Tongue (tissue), 2 donors: ENCODE data around the gene TBC1D4. TPM values are rescaled to one million over a fixed set of nuclear protein-coding genes. Genes with fewer than 3 reads are reported as not detected.
"Not testable (repeated sequence)": the region's sequence is repeated elsewhere in the genome, so short reads cannot be mapped to it uniquely, and the experiment has no call there.

ENCODE experiments used
- DNase-seq: peaks from one replicate; pipeline ENCODE4 v3.0.0-alpha.2; 2015
- total RNA-seq: library from RNA; depleted of rRNA; stranded (reverse); fragments of >200 nt; gene quantifications from one replicate; pipeline ENCODE4 v1.2.3, GENCODE V29; 2014

The TBC1D4 gene
- total RNA-seq, 1 donor from 2014 or later: 37.4 TPM

DNA sequence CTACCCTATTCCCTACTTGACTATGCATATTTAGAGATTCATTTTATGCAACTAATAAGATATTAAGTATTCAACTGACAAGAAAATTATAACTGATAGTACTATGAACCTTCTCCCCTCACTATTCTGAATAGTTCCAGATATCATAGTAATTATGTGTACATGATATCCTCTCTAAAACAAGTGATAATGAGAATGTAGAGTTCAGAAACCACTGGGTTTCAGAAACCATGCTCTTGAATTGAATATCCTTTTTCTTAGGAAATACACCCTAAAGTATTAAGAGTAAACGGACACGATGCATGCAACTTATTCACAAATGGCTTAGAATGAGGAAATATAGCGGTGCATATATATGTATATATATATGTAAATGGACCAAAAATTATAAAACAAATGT, 160.9 kb downstream of the TBC1D4 start:
- no peak for DNase-seq

DNA sequence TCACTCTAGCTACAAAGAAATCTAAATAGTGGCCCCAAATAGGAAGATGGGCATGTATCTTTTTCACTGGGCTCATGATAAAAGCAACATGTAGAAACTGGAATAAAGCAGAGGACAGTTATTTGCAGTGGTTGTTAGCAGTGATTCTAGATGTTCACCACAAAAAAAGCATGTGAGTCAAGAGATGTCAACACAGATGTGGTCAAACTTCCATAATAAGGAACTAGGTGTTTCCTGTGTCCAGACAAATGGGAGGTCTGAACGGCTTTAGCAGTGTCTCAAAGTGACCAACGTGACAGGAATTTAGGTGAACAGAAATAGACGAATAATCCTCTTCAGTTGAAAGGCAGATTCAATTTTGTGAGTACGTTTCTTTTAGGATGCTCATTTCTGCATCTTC, 162.7 kb downstream of the TBC1D4 start:
- no peak for DNase-seq

DNA sequence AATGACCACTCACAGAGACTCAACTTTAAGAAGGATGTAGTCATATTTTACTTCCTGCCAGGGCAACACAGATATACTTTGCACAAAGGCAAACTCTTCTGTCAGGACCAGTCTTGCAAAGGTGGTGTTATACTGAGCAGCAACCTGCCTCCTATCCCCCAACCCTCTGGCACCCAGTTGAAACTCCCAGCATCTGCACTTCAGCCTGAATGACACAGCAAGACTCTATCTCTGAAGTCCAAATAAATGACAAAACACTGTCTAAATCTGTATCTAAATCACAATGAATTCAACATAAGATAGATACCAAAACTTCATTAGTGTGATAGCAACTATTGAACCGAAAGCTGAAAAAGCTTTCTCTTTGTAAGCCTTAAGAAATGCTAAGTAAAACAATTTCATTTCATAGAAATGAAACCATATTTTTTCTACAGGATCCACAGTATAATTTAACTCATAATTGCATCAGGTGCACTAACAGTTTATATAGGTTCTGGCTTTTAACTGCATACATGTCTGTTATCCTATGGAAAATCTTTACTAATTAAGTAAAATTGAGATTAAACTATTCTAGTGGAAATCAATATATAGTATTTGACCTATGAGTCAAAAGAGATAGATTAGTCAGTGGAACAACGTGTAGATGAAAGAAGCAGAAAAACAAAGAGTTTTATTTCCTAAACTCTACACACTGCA, 163.7 kb downstream of the TBC1D4 start:
- DNase-seq: no peak

DNA sequence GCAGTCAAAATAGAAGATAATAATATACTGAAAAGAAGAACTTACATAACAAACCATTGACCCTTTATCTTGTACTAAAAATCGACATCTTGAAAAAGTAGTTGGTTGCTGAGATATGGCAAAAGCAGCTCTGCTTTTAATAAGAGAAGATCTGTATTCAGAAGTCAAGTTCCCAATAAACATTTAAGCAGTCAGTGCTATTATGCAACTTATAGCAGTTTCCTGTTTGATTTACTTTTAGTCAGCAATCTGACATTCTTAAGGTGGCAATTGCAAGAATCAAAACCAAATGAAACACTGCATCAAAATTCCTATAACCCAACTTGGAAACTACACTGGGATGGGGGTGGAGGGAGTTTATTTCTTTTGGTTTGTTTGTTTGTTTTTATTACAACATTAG, 165.5 kb downstream of the TBC1D4 start:
- DNase-seq: no peak

DNA sequence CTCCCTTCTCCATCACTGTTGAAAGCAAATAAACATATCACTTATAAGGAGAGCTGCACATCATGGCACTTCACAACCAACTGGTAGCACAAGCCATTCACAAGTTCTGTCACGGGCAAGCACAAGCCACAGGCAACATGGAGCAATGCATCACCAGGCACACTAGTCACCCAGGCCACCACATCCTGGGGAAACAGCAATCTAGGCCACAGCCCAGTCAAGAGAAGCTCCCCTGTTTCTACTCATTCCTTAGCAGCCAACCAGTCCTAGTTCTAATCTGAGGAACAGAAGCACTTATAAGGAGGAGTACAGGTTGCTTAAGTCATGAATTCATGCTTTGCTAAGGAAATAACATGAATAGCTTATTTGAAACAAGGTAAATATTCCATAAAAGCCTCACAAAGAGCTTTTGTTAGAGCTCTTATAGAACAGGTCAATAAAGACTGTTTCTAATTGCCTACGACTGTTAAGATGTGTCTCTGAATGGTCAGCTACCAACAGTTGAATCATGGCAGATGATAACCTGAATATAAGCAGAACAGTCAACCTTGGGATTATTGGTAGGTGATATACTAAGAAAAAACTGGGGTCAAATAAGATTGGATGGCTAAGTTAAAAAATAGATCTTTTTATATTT, 169.0 kb downstream of the TBC1D4 start:
- DNase-seq: no peak

DNA sequence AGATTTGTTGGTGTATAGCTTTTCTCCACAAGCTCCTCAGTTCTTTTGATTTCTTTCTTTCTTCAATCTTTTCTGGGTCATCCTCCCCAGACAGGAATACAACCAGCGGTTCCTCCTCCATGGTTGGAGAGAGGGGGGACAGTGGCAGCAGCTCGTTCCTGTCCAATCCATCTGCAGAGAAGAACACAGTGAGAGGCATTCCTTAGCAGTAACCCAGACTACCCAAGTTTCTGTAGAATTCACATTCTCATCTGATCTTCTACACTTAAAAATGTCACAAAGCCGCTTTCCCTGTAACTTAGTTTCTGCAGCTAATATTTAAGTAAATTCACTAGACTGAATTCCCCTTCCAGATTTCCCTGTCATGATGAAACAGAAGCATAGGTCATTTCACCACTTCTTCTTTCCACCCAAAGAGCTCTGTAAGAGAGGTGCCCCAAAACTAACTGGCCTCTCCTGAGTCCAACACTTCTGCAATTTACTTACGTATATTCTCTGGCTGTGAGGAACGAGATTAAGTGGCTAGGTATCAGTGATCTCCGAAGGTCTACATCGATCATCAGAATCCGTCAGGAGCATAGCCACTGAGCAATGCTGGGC, 171.9 kb downstream of the TBC1D4 start:
- no peak for DNase-seq

DNA sequence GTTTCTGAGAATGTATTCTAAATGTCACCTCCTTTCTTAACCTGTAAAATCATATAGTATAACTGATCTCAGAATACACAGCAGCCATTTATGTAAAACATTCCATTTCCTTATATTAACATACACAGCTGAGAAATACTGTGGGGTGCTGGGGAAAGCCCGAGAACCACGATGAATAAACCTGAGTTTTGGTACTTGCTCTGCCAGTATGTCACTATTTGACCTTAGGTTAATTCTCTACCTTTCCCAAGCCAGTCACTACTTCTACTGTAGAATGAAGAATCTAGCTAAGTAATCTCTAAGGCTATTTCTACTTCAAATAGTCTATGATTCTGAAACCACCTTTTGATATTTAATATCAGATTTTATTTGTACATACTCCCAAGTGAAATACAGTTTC, 173.7 kb downstream of the TBC1D4 start:
- no peak for DNase-seq

DNA sequence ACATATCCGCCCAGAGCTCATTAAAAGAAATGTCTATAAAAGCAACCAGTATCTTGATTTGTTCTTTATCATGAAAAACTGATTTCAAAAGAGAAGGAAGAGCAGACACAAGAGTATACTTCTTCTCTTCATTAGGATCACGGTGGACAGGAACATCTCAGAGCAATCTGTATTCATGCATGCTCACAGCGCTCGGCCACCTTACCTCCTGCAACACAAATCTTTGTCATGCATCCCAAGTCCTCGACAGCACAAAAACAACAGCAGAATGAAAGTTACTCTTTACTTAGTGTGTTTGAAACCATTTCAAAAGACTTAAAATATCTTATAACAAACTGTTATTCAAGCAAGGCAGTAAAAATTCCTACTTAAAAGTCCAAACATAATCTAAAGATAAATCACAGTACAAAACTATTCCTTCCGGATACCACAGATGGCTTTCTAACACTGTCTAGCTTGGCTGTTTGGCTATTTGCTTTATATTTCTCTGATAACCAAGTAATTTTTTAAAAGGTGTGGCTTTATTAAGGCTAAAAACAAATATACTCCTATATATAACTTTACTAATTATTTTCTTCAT, 174.5 kb downstream of the TBC1D4 start:
- no peak for DNase-seq

DNA sequence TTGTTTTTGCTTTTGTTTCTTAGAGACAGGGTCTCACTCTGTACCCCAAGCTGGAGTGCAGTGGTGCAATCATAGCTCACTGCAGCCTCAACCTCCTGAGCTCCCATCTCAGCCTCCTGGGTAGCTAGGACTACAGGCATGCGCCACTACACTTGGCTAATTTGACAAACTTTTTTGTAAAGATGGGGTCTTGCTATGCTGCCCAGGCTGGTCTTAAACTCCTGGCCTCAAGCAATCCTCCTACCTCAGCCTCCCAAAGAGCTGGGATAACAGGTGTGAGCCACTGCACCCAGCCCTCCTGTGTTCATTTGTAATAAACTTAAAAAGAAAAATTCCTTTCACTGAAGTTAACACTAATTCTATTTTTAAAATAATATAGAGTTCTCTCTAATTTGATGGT, 175.0 kb downstream of the TBC1D4 start:
- not testable (repeated sequence) for DNase-seq

DNA sequence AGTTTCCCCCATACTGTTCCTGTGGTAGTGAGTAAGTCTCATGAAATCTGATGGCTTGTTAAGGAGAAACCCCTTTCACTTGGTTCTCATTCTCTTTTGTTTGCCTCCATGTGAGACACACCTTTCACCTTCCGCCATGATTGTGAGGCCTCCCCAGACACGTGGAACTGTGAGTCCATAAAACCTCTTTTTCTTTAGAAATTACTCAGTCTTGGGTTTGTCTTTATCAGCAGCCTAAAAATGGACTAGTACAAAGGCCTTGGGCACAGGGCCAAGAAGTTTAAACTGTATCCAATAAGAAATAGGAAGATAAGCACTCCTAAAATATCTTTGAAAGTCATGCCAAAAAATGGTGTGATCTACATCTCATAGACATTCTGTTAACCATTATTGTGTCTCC, 176.9 kb downstream of the TBC1D4 start:
- peak; percentile 13 for DNase-seq

DNA sequence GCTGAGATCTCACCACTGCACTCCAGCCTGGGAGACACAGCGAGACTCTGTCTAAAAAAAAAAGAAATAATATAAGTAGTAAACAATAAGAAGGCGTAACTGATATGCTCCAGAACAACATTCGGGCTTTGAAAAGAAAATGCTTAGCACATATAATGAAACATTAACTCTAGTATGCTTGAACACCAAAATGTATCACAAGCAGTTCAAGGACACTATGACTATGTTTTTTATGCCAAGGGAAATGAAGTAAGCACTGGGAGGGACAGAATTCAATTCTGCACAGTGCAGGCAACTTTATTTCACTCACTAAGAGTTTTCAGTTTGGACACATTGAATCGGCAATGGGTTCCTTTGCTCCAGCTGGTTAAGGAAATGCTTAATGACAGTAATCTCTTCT, 178.7 kb downstream of the TBC1D4 start:
- DNase-seq: no peak

DNA sequence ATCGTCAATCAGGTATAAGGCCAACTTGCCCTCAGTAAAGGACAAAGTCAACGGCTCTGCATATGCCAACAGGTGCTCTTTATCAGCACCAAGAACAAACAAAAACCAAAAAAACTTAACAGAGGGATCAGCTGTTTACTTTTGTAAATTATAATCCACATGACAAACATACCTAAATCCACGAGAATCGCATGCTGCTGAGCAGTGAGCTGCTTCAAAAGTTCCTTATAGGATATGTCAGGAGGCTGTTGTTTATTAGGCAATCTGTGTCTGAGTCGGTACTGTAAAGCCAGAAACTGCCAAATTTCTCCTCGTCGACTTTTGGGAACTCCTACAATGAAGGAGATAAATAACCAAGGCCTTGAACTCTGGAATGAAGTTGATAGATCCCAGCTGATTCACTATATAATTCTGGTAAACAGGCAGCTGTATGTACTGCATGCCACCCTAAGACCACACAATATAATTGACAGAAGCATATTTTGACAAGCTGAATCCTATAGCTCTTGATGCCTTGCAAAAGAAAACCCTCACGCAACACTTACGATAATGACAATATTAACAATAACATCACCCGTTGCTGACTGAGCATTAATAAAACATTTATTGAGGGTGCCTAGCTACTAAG, 179.8 kb downstream of the TBC1D4 start:
- DNase-seq: no peak

DNA sequence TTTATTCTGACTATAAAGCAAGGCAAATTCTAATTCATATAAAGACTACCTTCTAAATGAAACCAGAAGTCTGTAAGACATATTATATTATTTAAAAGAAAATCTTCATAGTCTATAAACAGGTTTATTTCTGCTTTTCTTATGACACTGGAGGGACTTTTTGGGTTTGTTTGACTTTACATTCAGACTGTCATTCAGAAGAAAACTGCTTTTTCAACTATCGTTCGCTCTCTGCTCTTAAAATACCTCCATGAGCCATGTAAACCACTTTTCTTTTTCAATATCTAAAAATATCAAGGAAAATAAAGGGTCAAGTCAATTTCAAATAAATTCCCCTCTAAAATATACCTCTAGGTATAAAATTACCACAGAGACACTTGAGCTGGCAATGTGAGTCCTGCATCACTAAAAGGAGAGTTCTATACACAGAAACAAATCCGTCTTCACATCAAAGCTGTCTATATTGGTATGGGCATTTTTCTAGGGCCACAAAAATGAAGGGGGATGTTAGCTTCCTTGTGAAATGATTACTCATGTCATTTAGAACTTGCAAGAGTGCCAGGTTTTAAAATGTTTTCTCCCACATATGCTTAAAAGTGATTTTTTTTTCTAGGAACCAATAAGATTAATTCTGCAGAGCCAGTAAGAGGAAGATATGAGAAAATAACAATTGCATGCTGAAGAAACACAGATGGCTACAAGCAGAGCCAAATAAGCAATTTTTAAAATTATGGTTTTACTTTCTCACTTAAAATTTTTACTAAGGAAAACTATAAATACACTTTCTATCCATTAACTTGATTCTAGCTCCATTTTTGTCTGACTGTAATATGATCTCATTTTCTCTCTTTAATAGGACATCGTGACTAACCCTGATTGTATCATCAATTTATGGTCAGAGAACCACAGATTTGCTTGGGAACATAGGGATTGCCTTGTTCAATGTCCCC, 181.8 kb downstream of the TBC1D4 start:
- DNase-seq: peak; percentile 40

DNA sequence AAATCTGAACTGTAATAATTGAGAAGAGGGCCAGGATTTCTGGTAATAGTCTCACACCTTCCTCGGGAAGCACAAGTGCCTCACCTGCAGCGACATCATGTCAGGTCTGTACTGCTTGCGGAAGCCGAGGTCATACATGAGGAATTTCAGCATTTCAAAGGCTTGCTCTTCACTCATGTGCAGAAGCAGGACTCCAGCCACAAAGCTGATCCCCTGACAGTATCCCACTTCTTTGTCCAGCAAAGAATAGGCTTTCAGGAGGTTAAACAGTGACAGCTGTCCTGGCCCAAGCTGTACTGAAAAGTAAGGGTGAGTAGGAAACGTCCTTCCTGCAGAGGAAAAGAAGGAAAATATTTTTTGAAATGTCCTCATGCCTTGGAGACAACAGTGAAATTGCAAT, 182.7 kb downstream of the TBC1D4 start:
- DNase-seq: peak; percentile 56

DNA sequence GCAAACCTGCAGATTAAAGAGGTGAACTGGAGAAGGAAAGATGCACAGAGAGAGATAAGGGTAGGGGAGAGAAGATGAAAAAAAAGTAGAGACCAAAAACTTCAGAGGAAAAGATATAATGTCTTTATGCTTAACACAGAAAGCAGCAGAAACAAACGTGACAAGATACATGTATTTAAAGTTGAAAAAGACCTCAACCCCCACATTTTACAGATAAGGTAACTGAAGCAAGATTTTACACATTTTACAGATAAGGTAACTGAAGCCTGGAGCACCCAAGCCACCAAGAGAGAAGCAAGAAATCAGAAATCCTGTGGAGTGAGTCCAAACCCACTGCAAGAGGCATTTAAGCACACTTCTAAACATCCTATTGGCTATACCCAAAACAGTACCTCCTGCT, 185.3 kb downstream of the TBC1D4 start:
- no peak for DNase-seq

DNA sequence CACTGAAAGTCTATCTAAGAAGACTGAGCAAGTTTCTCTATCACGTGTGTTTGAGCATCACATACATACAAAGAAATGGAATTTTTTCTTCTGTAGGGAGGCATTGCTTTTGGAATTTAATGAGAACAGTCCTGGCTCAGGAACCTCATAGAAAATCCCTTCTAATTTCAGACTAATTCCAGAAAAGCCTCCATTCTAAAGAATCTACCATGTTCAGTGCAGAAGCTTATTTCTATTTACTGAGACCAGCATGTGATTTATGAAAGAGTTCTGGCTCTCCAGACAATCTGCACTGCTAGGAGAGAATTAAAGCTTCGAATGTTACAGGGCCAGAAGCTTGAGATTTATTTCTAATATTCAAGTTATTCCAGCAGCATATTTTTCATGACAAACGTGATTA, 186.8 kb downstream of the TBC1D4 start:
- no peak for DNase-seq

DNA sequence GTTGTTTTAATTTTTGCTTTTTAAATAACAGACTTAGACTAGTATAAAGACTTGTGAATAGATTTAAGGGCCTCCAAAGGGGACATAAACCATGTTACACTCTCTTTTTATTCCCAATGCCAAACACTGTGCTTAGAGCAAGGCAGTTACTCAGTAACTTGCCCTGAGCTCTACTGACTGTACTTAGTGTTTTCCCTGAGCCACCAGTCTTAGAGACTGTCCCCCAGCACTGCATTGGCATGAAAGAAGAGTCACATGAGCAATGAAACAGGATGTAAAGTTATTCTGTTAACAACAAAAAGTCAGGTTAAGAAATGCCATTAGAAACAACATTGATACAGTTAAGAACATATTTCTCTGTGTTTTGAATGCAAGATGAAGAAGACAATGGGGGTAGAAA, 187.9 kb downstream of the TBC1D4 start:
- no peak for DNase-seq

DNA sequence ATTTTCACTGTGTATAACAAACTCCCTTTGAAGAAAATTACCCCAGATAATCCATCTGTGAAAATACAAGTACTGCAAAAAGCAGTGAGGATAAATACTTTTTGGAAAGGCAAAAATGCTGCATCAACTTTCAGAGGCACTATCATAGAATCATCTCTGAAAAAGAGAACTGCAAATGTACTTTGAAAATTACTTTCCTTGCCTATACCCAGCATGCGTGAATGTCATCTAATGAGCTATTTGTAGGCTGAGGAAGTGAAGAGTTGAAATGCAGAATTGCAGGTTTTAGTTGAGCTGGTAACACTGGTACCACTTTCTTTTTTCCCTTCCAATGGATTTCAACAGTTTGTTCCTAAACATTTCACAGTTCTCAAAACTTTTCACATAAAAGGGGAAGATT, 196.7 kb downstream of the TBC1D4 start:
- DNase-seq: no peak

DNA sequence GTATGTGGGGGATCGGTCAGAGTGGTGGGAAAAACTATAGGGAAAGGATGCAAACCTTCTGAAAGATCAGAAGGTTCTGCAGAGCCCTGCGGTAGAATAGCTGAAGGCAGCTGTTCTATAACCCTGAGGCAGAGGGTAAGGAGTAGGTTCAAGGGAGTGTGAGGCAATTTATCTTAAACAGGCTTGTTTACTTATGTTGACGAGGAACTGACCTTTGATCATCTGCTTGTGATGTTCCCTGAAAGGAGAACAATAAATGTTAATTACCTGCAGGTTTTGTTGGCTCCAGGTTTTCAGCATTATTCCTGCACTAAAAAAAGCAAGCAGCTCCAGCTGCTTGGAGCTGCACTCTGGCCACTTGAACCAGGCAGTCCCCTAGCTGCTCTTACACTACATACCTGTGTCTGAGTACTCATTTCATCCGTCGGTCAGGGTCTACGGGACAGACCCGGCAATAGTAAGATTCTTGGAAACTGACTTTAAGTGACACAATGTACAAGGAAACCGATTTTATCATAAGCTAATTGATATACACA, 202.1 kb downstream of the TBC1D4 start:
- no peak for DNase-seq

DNA sequence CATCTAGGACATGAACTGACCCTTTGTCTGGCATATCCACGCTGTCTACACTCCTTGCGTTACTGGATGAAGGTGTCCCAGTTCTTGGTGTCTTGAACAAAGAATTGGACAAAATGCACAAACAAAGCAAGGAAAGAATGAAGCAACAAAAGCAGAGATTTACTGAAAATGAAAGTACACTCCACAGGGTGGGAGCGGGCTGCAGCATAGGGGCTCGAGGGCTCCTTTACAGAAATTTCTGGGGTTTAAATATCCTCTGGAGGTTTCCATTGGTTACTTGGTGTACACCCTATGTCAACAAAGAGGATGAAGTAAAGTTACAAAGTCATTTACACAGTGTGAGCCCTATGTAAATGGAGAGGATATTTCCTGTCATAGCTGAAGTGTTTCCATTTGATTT, 208.3 kb downstream of the TBC1D4 start:
- not testable (repeated sequence) for DNase-seq

DNA sequence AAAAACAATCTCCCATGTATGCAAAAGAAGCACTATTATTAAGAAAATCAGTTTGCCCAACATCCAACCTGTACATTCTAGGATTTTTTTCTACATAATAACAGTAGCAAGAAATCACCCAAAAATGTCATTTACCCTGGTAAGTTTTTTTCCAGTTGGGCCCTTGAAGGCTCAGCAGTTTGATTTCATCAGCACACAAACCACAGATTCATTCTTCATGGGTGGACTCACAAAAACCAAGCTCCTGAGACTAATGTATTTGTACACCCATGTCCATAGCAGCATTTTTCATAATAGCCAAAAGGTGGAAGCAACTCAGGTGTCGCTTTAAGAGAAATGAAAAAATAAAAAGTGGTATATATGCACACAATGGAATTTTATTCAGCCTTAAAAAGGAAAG, 210.1 kb downstream of the TBC1D4 start:
- no peak for DNase-seq

DNA sequence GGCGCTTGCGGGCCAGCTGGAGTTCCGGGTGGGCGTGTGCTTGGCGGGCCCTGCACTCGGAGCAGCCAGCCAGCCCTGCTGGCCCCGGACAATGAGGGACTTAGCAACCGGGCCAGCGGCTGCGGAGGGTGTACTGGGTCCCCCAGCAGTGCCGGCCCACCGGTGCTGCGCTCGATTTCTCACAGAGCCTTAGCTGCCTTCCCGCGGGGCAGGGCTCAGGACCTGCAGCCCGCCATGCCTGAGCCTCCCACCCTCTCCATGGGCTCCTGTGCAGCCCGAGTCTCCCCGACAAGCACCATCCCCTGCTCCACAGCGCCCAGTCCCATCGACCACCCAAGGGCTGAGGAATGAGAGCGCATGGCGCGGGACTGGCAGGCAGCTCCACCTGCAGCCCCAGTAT, 213.5 kb downstream of the TBC1D4 start:
- not testable (repeated sequence) for DNase-seq
